Bronchial epithelial cell (primary cell): Measurements from ENCODE around the gene SLC16A2. TPM values are rescaled to one million over a fixed set of nuclear protein-coding genes. Genes with fewer than 3 reads are reported as not detected.

Source experiments
- DNase-seq: peaks from one replicate; pipeline ENCODE4 v3.0.0-alpha.2; 2010; ENCODE audit warnings: low read depth
- FAIRE-seq: peaks from 2 replicates; lab custom pipeline; 2011; peaks lifted over from hg19 to GRCh38; lab: Jason Lieb, UNC
- H3K27me3 ChIP-seq: 2 replicates; pipeline ENCODE4 v1.5.1; 2011; ENCODE audit warnings: low read length; ENCODE audit not compliant: control insufficient read depth, insufficient read depth
- H3K36me3 ChIP-seq: 2 replicates; pipeline ENCODE4 v1.5.1; 2011; ENCODE audit warnings: low read length; ENCODE audit not compliant: control insufficient read depth, insufficient read depth
- H3K4me3 ChIP-seq: 2 replicates; pipeline ENCODE4 v1.5.1; 2011; ENCODE audit warnings: mild to moderate bottlenecking, low read depth, low read length, control low read depth
- CTCF ChIP-seq: IDR thresholded peaks from 2 replicates; pipeline ENCODE4 v1.5.1; 2011; ENCODE audit warnings: mild to moderate bottlenecking, moderate library complexity, low read length, control low read depth, inconsistent platforms; ENCODE audit not compliant: insufficient read depth, severe bottlenecking
- total RNA-seq: library from RNA; depleted of rRNA; stranded (reverse); fragments of >200 nt; gene quantifications from 2 replicates; pipeline ENCODE4 v1.2.1, GENCODE V29; 2014

Gene SLC16A2
- 1.3 TPM in 2 replicates for total RNA-seq

- H3K36me3 ChIP-seq = no peaks in the 10 kb centered on the region
- DNase-seq = peak; percentile 50
- H3K27me3 ChIP-seq = no peaks in the 10 kb centered on the region
- TF ChIP-seq CTCF = no peak
- FAIRE-seq = no peak
- peak within 1 kb of the TSS; percentile 51 for H3K4me3 ChIP-seq
These were observed at the start of gene SLC16A2 for GRCh38 chrX:74421036-74421739. Gene SLC16A2 (plus strand): TSS chrX:74421493. CDS start chrX:74421638, 145 bp downstream.

GRCh38 chrX:74372272-74372671 is 49.0 kb upstream of the SLC16A2 start:
- TF ChIP-seq CTCF = no peak
- Histone ChIP-seq H3K4me3 (no peak overlapping the region), H3K27me3 (no peaks in the 10 kb centered on the region), H3K36me3 (no peaks in the 10 kb centered on the region)
- FAIRE-seq = no peak
- peak; percentile 21 for DNase-seq

GRCh38 chrX:74377282-74377681 is 44.0 kb upstream of the SLC16A2 start:
- FAIRE-seq (no peak), DNase-seq (no peak)
- no peaks in the 10 kb centered on the region for H3K36me3 ChIP-seq
- H3K4me3 ChIP-seq = no peak overlapping the region
- TF ChIP-seq CTCF = no peak
- H3K27me3 ChIP-seq = no peaks in the 10 kb centered on the region

GRCh38 chrX:74382613-74383012 is 38.7 kb upstream of the SLC16A2 start:
- peak; percentile 81 for TF ChIP-seq CTCF
- Histone ChIP-seq H3K4me3 (no peak overlapping the region), H3K27me3 (no peaks in the 10 kb centered on the region), H3K36me3 (no peaks in the 10 kb centered on the region)
- DNase-seq (peak; percentile 60), FAIRE-seq (peak; percentile 73)

- TF ChIP-seq CTCF = peak; percentile 60
- DNase-seq (peak; percentile 47), FAIRE-seq (no peak)
- Histone ChIP-seq H3K27me3 (no peaks in the 10 kb centered on the region), H3K36me3 (no peaks in the 10 kb centered on the region), H3K4me3 (no peak overlapping the region)
These were observed 37.7 kb upstream of the SLC16A2 start for GRCh38 chrX:74383611-74384010.
